Measurements from ENCODE around the gene SNRNP48. TPM values are rescaled to one million over a fixed set of nuclear protein-coding genes. Genes with fewer than 3 reads are reported as not detected.

The SNRNP48 gene
- total and polyA plus RNA-seq, 2 of the 4 experiments (the other 2 are of a cell fraction), result 5.2 to 6.2 TPM

- intact Hi-C loops (cut with micrococcal nuclease) (no loop called here), in situ Hi-C loops (cut with MboI; ENCODE audit: low sequenced_read_pairs) (no loop called here), dilution Hi-C loops (cut with HindIII; ENCODE audit: low sequenced_read_pairs, unreplicated experiment) (no loop called here)
- H3K9me3 ChIP-seq (ENCODE audit: control insufficient read depth, insufficient read depth, low read length), result no peaks in the 10 kb centered on the region
- H2AFZ ChIP-seq (replicated peaks; ENCODE audit: low read length, poor library complexity), result no peak overlapping the region
- no peak overlapping the region for H4K5ac ChIP-seq (ENCODE audit: low read depth, low read length)
- H3K4ac ChIP-seq (ENCODE audit: low read depth, low read length), result no peak overlapping the region
- ChIA-PET POLR2A (ENCODE audit: unreplicated experiment) (no interaction called here), CTCF (no interaction called here)
- no peaks in the 10 kb centered on the region for H3K79me1 ChIP-seq (ENCODE audit: low read depth in 1 of 2, low read length in 2 of 2)
- no peak overlapping the region for H2BK120ac ChIP-seq (ENCODE audit: low read depth, low read length)
- H4K20me1 ChIP-seq (ENCODE audit: insufficient read depth, low read length), result no peaks in the 10 kb centered on the region
- no peak overlapping the region for H3K4me3 ChIP-seq (ENCODE audit: insufficient read depth, low read depth, low read length)
- H2AK5ac ChIP-seq (ENCODE audit: low read depth, low read length), result no peak overlapping the region
- no TSS peak for BruUV-seq (replicated peaks)
- H3K23ac ChIP-seq (ENCODE audit: low read depth, low read length), result no peak overlapping the region
- no peak for ATAC-seq (ENCODE audit: low read depth)
- H3K4me2 ChIP-seq (ENCODE audit: low read depth, low read length), result no peak overlapping the region
- no peak for DNase-seq
- H2BK5ac ChIP-seq (ENCODE audit: low read depth, low read length, poor library complexity, severe bottlenecking), result no peak overlapping the region
- H3K18ac ChIP-seq (ENCODE audit: low read depth, low read length), result no peak overlapping the region
- no peaks in the 10 kb centered on the region; the same call in 1 of the 2 replicates for H3K9me1 ChIP-seq (ENCODE audit: insufficient read depth, low read length)
- H3K27me3 ChIP-seq (ENCODE audit: control insufficient read depth, insufficient read depth, low read length), result peaks cover 12% of the 10 kb centered on the region
- H2BK20ac ChIP-seq (ENCODE audit: low read depth, low read length), result no peak overlapping the region
- H3K9ac ChIP-seq (ENCODE audit: low read depth, low read length), result no peak overlapping the region
- H4K91ac ChIP-seq (ENCODE audit: insufficient read depth, low read depth, low read length), result no peak overlapping the region
- no peak overlapping the region for H2AK9ac ChIP-seq (replicated peaks; ENCODE audit: low read depth, low read length, poor library complexity)
- no peak overlapping the region for H4K8ac ChIP-seq (ENCODE audit: low read depth in 2 of 2, low read length in 2 of 2)
- TF ChIP-seq RCOR1 (IDR thresholded peaks at IDR 0.05; ENCODE audit: insufficient replicate concordance, low read length) (no peak), ELK1 (IDR thresholded peaks at IDR 0.05; ENCODE audit: borderline replicate concordance, low read depth, low read length) (no peak), CTCF (conservative IDR thresholded peaks at IDR 0.05; ENCODE audit: low read depth, low read length) (no peak), POLR2A (IDR thresholded peaks at IDR 0.05; ENCODE audit: low read depth, low read length) (no peak), FOS (IDR thresholded peaks at IDR 0.05; ENCODE audit: low read depth, low read length) (no peak), MAFK (IDR thresholded peaks at IDR 0.05; ENCODE audit: low read depth, low read length) (no peak), MXI1 (IDR thresholded peaks at IDR 0.05; ENCODE audit: borderline replicate concordance, low read depth, low read length) (no peak), SMC3 (IDR thresholded peaks at IDR 0.05; ENCODE audit: low read depth, low read length) (no peak), RAD21 (IDR thresholded peaks at IDR 0.05; ENCODE audit: low read length) (no peak), CEBPB (IDR thresholded peaks at IDR 0.05; ENCODE audit: low read depth, low read length) (no peak), NFE2L2 (IDR thresholded peaks at IDR 0.05; ENCODE audit: low read depth, low read length) (no peak), CHD1 (IDR thresholded peaks at IDR 0.05; ENCODE audit: low read depth, low read length) (no peak)
- H3K14ac ChIP-seq (replicated peaks; ENCODE audit: low read depth, low read length), result no peak overlapping the region
- no CpG with 5 or more reads among the region's 1 CpG for WGBS, 2 experiments (ENCODE audit: extremely low coverage in 2 of 2, insufficient read length in 1 of 2)
- no peaks in the 10 kb centered on the region for H3K4me1 ChIP-seq (ENCODE audit: control insufficient read depth, insufficient read depth, low read length)
- H3K36me3 ChIP-seq (ENCODE audit: control insufficient read depth, insufficient read depth, low read length), result no peaks in the 10 kb centered on the region
- H3K27ac ChIP-seq (ENCODE audit: insufficient read depth, low read length), result no peak overlapping the region
- H3K56ac ChIP-seq (ENCODE audit: extremely low read depth, insufficient read depth, low read length), result no peak overlapping the region
- H2BK15ac ChIP-seq (ENCODE audit: low read depth, low read length), result no peak overlapping the region
Observed at GRCh38 chr6:7656355-7656754, 66.4 kb downstream of the SNRNP48 start.
